Stimulated activated memory B cell treated with anti-CD40 and anti-IgM and Interleukin-4, amounts not matched to agents 10 μg/mL and 1 μg/mL and 100 μg/mL, for 72 hours (primary cell): Measurements from ENCODE around the gene BMPR1B.
"Not testable (repeated sequence)": the region's sequence is repeated elsewhere in the genome, so short reads cannot be mapped to it uniquely, and the experiment has no call there.

ENCODE experiments used
- ATAC-seq: fragments of 150-1000 bp; cut with Tn5 transposase; 2 replicates; pipeline ENCODE4 v1.10.0; 2021
- H3K27ac Mint-ChIP-seq: one replicate; pipeline ENCODE4 v1.8.0; 2022; ENCODE audit warnings: mild to moderate bottlenecking, mixed read lengths
- H3K27me3 Mint-ChIP-seq: one replicate; pipeline ENCODE4 v1.8.0; 2022; ENCODE audit warnings: mixed read lengths
- H3K36me3 Mint-ChIP-seq: one replicate; pipeline ENCODE4 v1.8.0; 2022; ENCODE audit warnings: mixed read lengths
- H3K4me1 Mint-ChIP-seq: one replicate; pipeline ENCODE4 v1.8.0; 2022; ENCODE audit warnings: mixed read lengths
- H3K4me3 Mint-ChIP-seq: one replicate; pipeline ENCODE4 v1.8.0; 2022; ENCODE audit warnings: mild to moderate bottlenecking, moderate library complexity, mixed read lengths
- H3K9me3 Mint-ChIP-seq: one replicate; pipeline ENCODE4 v1.8.0; 2022; ENCODE audit warnings: mixed read lengths

The BMPR1B gene

GRCh38 chr4:94801016-94801415 lies 43.3 kb downstream of the BMPR1B start:
- Mint-ChIP-seq H3K4me1 (no peaks in the 10 kb centered on the region), H3K4me3 (no peak overlapping the region), H3K9me3 (peaks cover 3% of the 10 kb centered on the region), H3K27ac (no peak overlapping the region), H3K27me3 (no peaks in the 10 kb centered on the region), H3K36me3 (no peaks in the 10 kb centered on the region)
- ATAC-seq: no peak

- Mint-ChIP-seq H3K9me3 (no peaks in the 10 kb centered on the region), H3K4me1 (no peaks in the 10 kb centered on the region)
Observed at GRCh38 chr4:94802091-94802490, 44.3 kb downstream of the BMPR1B start.

GRCh38 chr4:94803181-94803580 lies 45.4 kb downstream of the BMPR1B start:
- Mint-ChIP-seq H3K4me1 (no peaks in the 10 kb centered on the region), H3K27ac (no peak overlapping the region), H3K4me3 (no peak overlapping the region), H3K27me3 (no peaks in the 10 kb centered on the region), H3K9me3 (no peaks in the 10 kb centered on the region), H3K36me3 (no peaks in the 10 kb centered on the region)
- no peak for ATAC-seq

More at GRCh38 chr4:94802091-94802490, 44.3 kb downstream of the BMPR1B start:
- no peaks in the 10 kb centered on the region for H3K36me3 Mint-ChIP-seq
- no peak for ATAC-seq
- no peaks in the 10 kb centered on the region for H3K27me3 Mint-ChIP-seq
- no peak overlapping the region for H3K27ac Mint-ChIP-seq
- no peak overlapping the region for H3K4me3 Mint-ChIP-seq

GRCh38 chr4:94804650-94805049 lies 46.9 kb downstream of the BMPR1B start:
- H3K27me3 Mint-ChIP-seq: no peaks in the 10 kb centered on the region
- H3K9me3 Mint-ChIP-seq: no peaks in the 10 kb centered on the region
- no peaks in the 10 kb centered on the region for H3K4me1 Mint-ChIP-seq
- H3K36me3 Mint-ChIP-seq: no peaks in the 10 kb centered on the region
- H3K4me3 Mint-ChIP-seq: no peak overlapping the region
- no peak overlapping the region for H3K27ac Mint-ChIP-seq
- ATAC-seq: no peak

- no peaks in the 10 kb centered on the region for H3K27me3 Mint-ChIP-seq
- no peaks in the 10 kb centered on the region for H3K4me1 Mint-ChIP-seq
- no peaks in the 10 kb centered on the region for H3K36me3 Mint-ChIP-seq
- H3K27ac Mint-ChIP-seq: no peak overlapping the region
- H3K4me3 Mint-ChIP-seq: no peak overlapping the region
- no peak for ATAC-seq
- H3K9me3 Mint-ChIP-seq: no peaks in the 10 kb centered on the region
Observed at GRCh38 chr4:94806376-94806775, 48.6 kb downstream of the BMPR1B start.

- ATAC-seq: no peak
- H3K4me3 Mint-ChIP-seq: no peak overlapping the region
- no peaks in the 10 kb centered on the region for H3K27me3 Mint-ChIP-seq
- no peaks in the 10 kb centered on the region for H3K36me3 Mint-ChIP-seq
- no peaks in the 10 kb centered on the region for H3K4me1 Mint-ChIP-seq
- H3K27ac Mint-ChIP-seq: no peak overlapping the region
- no peaks in the 10 kb centered on the region for H3K9me3 Mint-ChIP-seq
Observed at GRCh38 chr4:94811643-94812042, 53.9 kb downstream of the BMPR1B start.

- Mint-ChIP-seq H3K4me1 (no peaks in the 10 kb centered on the region), H3K27ac (no peak overlapping the region), H3K4me3 (no peak overlapping the region), H3K9me3 (no peaks in the 10 kb centered on the region), H3K36me3 (no peaks in the 10 kb centered on the region), H3K27me3 (no peaks in the 10 kb centered on the region)
- ATAC-seq: no peak
Observed at GRCh38 chr4:94813221-94813620, 55.5 kb downstream of the BMPR1B start.

- Mint-ChIP-seq H3K27me3 (no peaks in the 10 kb centered on the region), H3K4me3 (no peak overlapping the region), H3K27ac (no peak overlapping the region), H3K36me3 (no peaks in the 10 kb centered on the region), H3K4me1 (no peaks in the 10 kb centered on the region), H3K9me3 (no peaks in the 10 kb centered on the region)
- ATAC-seq: no peak
Observed at GRCh38 chr4:94814237-94814636, 56.5 kb downstream of the BMPR1B start.

GRCh38 chr4:94819371-94820168 lies 61.8 kb downstream of the BMPR1B start:
- Mint-ChIP-seq H3K9me3 (no peaks in the 10 kb centered on the region), H3K4me1 (no peaks in the 10 kb centered on the region), H3K27me3 (no peaks in the 10 kb centered on the region), H3K27ac (no peak overlapping the region), H3K36me3 (no peaks in the 10 kb centered on the region), H3K4me3 (no peak overlapping the region)
- ATAC-seq: no peak

GRCh38 chr4:94826206-94826605 lies 68.5 kb downstream of the BMPR1B start:
- no peaks in the 10 kb centered on the region for H3K4me1 Mint-ChIP-seq
- H3K9me3 Mint-ChIP-seq: no peaks in the 10 kb centered on the region
- ATAC-seq: no peak
- H3K36me3 Mint-ChIP-seq: no peaks in the 10 kb centered on the region
- H3K4me3 Mint-ChIP-seq: no peak overlapping the region
- no peak overlapping the region for H3K27ac Mint-ChIP-seq
- H3K27me3 Mint-ChIP-seq: no peaks in the 10 kb centered on the region

GRCh38 chr4:94827481-94828110 lies 69.8 kb downstream of the BMPR1B start:
- Mint-ChIP-seq H3K27ac (no peak overlapping the region), H3K36me3 (no peaks in the 10 kb centered on the region), H3K4me3 (no peak overlapping the region), H3K27me3 (no peaks in the 10 kb centered on the region), H3K9me3 (no peaks in the 10 kb centered on the region), H3K4me1 (no peaks in the 10 kb centered on the region)
- ATAC-seq: no peak

- ATAC-seq: no peak
- H3K9me3 Mint-ChIP-seq: no peaks in the 10 kb centered on the region
- H3K27me3 Mint-ChIP-seq: no peaks in the 10 kb centered on the region
- no peak overlapping the region for H3K4me3 Mint-ChIP-seq
- no peaks in the 10 kb centered on the region for H3K4me1 Mint-ChIP-seq
- no peak overlapping the region for H3K27ac Mint-ChIP-seq
- H3K36me3 Mint-ChIP-seq: no peaks in the 10 kb centered on the region
Observed at GRCh38 chr4:94828882-94829281, 71.1 kb downstream of the BMPR1B start.

GRCh38 chr4:94831607-94832006 lies 73.9 kb downstream of the BMPR1B start:
- H3K36me3 Mint-ChIP-seq: no peaks in the 10 kb centered on the region
- ATAC-seq: no peak

GRCh38 chr4:94832329-94832728 lies 74.6 kb downstream of the BMPR1B start:
- H3K4me1 Mint-ChIP-seq, ATAC-seq, H3K36me3 Mint-ChIP-seq, H3K27me3 Mint-ChIP-seq, H3K27ac Mint-ChIP-seq, H3K4me3 Mint-ChIP-seq, H3K9me3 Mint-ChIP-seq: not testable (repeated sequence)

More at GRCh38 chr4:94831607-94832006, 73.9 kb downstream of the BMPR1B start:
- Mint-ChIP-seq H3K9me3 (no peaks in the 10 kb centered on the region), H3K4me1 (no peaks in the 10 kb centered on the region), H3K27me3 (no peaks in the 10 kb centered on the region), H3K4me3 (no peak overlapping the region), H3K27ac (no peak overlapping the region)

GRCh38 chr4:94833394-94833793 lies 75.6 kb downstream of the BMPR1B start:
- no peak overlapping the region for H3K4me3 Mint-ChIP-seq
- no peak overlapping the region for H3K27ac Mint-ChIP-seq
- H3K9me3 Mint-ChIP-seq: no peaks in the 10 kb centered on the region
- no peaks in the 10 kb centered on the region for H3K27me3 Mint-ChIP-seq
- no peak for ATAC-seq
- no peaks in the 10 kb centered on the region for H3K36me3 Mint-ChIP-seq
- H3K4me1 Mint-ChIP-seq: no peaks in the 10 kb centered on the region

- no peaks in the 10 kb centered on the region for H3K27me3 Mint-ChIP-seq
- H3K36me3 Mint-ChIP-seq: no peaks in the 10 kb centered on the region
- no peak overlapping the region for H3K4me3 Mint-ChIP-seq
Observed at GRCh38 chr4:94834501-94834900, 76.7 kb downstream of the BMPR1B start.

More at GRCh38 chr4:94834501-94834900, 76.7 kb downstream of the BMPR1B start:
- no peaks in the 10 kb centered on the region for H3K9me3 Mint-ChIP-seq
- no peak overlapping the region for H3K27ac Mint-ChIP-seq
- H3K4me1 Mint-ChIP-seq: no peaks in the 10 kb centered on the region
- no peak for ATAC-seq
